GM21390 (cell line): ENCODE measurements around the gene SLC25A18.

Experiments used
- ATAC-seq: cut with Tn5 transposase; IDR thresholded peaks from one replicate; pipeline ENCODE4 v1.9.1; 2021; ENCODE audit not compliant: unreplicated experiment

SLC25A18 gene

DNA sequence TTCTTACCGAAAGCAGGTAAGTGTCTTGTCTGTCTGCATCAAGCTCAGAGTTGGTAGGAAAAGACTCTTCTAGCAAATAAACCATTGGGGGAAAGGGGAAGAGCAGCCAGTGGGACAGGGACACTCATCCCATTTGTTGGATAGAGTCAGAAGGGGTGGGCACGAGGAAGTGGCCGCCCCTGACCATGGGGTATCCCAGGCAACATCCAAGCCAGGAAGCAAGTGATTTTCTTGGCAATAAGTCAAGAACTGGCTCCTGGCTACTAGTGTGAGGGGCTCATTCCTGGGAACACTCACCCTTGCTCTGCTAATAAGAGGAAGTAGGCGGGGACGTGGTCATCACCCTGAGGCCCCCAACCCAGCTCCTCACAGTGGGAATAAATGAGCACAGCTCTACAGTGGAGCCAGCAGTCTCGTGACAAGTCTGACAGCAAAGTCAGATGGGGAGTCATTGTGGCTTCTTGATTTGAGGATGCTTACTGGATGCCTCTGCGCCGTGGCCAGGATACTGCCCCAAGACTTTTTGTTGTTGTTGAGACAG lies 6.7 kb downstream of the SLC25A18 start:
- ATAC-seq = no peak

DNA sequence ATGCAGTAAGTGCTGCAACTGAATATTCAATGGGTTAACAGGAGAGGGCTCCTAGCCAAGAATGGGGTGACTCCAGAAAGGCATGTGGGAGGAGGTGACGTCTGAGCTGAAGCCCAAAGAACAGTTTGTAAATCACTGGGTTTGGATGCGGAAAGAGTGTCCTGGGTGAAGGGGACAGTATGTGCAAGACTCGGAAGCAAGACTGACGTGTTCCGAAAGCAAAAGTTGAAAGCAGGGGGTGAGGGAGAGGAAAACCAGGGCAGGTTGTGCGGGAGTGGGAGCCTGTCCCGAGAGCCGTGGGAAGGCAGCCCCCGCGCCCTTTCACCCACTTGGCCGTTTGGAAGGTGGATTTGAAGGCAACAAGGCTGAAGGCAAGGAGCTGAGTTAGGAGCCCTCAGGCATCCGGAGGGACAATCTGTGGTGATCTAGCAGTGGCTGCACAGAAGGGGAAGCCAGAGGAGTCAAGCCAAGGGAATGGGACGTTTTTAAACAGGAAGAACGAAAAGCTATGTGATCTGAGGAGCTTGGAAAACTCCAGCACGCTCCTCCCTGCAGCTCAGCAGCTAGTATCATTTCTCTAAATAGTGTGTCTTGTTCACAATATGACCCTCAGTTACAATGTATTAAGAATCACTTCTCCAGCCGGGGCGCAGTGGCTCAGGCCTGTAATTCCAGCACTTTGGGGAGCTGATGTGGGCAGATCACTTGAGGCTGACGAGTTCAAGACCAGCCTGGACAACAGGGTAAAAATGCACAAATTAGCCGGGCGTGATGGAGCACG lies 7.7 kb downstream of the SLC25A18 start:
- no peak for ATAC-seq

DNA sequence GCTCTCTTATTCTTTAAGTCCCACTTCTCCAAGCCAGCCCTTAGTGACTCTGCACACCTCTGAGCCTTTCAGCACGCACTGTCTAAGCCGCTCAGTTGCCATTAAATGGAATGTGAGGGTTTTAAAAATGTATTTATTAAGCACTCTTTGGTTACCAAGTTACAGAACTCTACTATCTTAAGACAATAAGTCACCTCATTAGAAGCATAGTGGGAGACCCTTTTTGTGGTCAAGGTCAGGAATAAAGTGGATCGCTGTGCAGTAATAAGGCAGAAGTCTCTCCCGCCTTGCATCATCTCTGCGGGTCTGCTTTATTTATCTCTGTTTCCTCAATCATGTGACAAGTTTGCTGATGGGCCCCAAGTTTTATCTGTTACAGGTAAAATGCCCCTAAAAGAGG lies 11.9 kb downstream of the SLC25A18 start:
- no peak for ATAC-seq

DNA sequence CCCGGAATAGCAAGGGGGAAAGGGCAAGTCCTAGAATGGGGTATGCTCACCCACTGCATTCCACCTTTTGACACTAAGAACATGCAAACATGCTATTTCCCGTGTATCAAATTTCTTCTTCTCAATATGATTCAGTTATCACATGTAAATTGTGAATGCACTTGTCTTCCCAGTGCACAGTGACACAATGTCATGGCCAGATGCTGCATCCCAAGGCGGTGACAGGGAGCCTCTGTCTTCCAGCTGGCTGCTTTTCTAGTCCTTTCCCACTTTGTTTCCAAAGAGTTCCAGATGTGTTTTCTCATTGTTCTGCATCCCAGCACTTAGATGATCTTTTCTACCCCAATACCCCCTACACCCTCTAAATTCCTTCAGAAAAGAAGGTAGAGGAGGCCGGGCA lies 12.4 kb downstream of the SLC25A18 start:
- no peak for ATAC-seq

DNA sequence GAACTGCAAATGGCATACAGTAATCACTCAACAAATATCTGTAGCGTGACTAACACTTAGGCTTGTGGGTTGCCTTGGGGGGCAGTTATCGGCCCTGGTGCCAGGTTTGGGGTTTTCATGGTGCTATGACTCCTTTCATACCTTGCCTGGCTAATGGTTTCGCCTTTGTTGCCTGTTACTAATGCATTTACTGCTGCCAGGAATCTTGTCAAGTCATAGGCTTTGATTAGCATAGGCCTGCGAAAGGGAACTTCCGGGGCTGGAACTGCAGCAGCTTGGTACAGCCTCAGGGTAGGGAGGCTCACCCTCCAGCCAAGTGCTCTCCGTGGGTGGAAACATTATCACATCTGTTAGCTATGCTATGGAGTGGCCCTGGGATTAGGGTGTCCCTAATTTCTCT lies 13.2 kb downstream of the SLC25A18 start:
- ATAC-seq = no peak

DNA sequence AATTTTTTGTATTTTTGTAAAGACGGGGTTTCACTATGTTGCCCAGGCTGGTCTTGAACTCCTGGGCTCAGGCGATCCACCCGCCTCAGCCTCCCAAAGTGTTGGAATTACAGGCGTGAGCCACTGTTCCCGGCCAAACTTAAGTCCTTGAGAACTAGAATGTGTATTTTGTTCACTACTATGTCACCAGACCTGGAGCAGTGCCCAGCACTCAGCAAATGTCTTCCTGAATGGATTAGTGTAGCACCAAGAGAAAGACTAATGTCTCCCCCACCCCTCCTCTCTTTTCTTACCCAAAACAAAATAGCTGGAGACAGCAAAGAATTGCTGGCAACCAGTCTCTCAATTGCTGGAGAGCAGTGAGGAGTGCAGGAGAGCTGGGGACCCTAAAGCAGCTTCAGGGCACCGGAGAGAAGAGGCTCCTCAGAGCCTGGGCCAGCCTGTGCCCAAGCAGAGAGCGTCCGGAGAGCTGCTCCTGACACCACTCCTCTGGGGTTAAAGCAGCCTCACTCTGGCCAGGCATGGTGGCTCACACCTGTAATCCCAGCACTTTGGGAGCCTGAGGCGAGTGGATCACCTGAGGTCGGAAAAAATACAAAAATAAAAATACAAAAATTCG lies 14.9 kb downstream of the SLC25A18 start:
- no peak for ATAC-seq

DNA sequence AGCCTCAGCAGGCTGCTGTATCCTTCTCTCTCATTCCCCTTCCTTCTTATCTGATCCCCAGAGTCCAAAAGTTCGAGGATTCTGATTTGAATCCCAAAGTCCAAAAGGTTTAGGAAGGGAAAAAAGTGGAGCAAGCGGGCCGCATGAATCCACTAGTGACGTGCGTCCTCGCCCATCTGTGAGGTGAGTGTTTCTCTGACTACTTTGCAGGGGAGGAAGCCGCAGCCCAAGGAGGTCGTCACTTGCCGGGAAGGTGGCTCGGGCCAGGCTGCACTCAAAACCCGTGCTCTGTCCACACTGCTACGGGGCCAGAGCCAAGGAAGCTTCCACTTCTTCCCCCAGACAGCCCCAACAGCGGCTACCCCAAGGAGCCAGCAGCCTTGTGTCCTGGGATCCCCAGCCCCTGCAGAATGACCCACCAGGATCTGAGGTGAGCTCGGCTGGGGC lies 16.3 kb downstream of the SLC25A18 start:
- no peak for ATAC-seq

DNA sequence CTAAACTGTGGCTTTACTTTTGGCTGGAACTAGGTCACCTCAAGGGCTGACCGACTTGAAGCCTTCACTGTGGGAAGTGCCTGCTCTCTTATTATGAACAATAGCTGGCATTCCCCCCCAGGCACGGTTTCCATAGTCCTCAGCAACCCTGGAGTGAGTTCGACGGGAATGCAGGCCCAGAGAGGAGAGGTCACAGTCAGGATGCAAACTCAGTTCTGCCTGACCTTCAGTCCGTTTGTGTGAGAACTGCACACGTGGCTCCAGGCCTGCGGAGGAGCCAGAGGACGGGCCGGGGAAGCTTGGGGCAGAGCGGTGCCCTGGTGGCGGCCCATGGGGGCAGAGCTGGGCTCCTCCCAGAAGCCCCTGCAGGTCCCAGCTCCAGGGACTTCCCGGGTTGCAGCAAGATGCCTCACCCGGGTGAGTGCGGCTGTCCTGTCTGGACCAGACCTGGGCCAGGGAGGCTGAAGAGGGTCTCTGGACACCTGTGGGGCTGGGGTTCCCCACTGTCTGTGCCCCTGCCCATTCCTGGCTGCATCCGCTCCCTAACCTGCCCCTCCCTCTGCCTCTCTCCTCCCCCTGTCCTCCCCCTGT lies 17.2 kb downstream of the SLC25A18 start:
- no peak for ATAC-seq

DNA sequence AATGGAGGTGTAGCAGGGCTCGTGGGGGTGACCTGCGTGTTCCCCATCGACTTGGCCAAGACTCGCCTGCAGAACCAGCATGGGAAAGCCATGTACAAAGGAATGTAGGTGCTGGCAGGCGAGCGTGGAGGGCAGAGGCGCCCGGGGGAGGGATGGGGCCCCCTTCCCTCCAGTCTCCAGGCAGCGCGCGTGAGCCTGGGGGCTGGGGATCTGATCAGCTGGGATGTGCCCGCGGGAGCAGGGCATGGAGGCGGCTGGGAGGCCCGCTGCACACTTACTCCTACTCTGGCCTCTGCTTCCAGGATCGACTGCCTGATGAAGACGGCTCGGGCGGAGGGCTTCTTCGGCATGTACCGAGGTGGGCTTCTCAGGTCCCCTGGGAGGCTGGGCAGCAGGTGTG lies 17.8 kb downstream of the SLC25A18 start:
- ATAC-seq = no peak

DNA sequence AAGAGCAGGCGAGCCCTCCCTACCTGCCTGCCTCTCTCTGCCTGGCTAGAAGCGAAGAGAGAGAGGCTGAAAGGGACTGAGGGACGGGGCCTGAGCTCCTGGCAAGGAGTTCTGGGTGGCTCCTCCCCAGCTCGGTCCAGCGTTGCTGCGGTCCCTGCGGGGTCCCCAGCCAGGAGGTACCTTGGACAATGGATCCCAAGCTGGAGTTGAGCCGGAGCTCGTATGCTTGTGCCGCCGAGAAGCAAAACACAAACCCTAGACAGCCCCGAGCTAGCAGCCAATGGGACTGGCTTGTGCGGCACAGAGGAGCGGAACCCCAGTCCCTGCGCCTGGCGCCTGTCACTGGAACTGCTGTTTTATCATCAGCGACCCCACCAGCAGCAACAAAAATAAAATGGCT lies 18.3 kb downstream of the SLC25A18 start:
- no peak for ATAC-seq

DNA sequence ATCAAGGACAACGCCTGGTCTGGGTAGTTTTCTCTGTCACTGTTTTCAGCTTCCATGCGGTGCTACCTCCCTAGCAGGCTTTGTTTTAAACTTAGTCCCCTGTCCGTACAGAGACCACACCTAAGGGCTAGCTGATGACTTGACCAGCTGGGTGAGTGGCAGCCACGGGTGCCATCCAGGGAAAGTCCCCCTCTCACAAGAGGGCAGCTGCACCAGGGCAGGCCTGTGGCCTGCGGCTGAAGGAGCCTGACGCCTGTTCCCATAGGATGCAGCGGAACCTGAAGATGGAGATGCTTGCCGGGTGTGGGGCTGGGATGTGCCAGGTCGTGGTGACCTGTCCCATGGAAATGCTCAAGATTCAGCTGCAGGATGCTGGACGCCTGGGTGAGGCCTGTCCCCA lies 19.9 kb downstream of the SLC25A18 start:
- no peak for ATAC-seq

DNA sequence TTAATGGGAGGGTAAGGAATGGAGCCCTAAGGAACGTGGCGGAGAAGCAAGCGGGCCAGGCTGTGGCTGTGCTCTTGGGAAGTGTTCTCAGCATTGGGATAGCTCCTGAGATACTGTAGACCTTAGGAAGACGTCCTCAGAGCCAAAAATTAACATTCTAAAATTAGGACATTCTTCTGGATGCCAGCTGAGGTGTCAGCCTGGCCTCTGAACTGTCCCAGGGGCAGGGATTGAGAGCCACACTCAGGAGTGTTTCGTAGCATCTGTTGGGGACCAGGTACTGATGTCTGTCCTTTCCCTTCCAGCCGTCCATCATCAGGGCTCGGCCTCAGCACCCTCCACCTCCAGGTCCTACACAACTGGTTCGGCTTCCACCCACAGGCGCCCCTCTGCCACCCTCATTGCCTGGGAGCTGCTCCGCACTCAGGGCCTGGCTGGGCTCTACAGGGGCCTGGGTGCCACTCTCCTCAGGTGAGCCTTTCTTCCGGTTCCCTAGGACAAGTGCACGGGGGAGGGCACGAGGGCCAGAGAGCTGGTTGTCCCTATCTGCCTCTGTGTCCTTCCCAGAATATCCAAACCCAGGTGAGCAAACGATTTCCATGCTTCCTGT lies 23.6 kb downstream of the SLC25A18 start:
- ATAC-seq = no peak

DNA sequence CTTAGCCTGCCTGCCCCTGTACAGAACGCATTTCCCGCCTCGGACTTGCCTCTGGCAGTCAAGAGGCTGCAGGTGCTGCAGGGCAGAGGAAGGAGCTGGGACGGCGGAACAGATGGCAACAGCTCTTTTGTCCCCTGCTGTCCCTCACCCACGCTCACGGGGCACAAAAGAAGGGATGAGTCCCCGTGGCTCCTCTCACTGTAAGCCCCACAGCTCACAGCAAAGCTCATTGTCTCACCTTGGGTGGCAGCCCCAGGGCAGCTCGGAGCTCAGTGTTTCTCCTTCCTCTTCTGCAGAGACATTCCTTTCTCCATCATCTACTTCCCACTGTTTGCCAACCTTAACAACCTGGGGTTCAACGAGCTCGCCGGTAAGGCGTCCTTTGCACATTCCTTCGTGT lies 24.3 kb downstream of the SLC25A18 start:
- no peak for ATAC-seq

DNA sequence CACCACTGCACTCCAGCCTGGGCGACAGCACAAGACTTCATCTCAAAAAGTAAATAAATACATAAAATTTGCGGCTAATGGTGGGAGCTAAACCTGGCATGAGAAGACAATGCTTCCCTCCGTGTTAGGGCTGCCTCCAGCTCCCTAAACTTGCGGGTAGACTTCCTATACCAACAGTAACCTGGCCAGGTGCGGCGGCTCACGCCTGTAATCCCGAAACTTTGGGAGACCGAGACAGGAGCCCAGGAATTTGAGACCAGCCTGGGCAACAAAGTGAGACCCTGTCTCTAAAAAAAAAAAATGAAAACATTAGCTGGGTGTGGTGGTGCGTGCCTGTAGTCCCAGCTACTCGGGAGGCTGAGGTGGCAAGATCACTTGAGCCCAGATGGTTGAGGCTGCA lies 25.3 kb downstream of the SLC25A18 start:
- ATAC-seq = no peak

DNA sequence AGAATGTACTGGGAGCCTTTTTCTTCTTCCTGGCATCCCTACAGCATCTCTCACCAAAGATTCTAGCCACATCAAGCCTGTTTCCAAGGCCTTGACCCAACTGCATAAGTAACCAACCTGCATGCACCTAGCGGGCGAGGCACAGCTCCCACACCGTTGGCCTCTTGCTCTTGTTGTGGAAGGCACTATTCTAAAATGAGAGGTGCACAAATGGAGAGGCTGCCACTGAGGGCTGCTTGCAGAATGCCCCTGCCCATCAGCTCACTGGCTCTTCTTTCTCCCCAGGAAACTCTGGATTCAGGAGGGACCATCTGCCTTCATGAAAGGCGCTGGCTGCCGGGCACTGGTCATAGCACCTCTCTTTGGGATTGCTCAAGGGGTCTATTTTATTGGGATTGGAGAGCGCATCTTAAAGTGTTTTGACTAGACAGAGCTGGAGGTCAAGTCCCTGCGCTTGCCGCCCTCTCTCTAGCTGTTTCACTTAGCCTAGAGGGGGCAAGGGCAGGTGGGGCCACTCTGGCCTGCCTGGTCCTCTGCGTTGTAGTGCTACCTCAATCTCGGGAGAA lies 26.6 kb downstream of the SLC25A18 start:
- no peak for ATAC-seq

DNA sequence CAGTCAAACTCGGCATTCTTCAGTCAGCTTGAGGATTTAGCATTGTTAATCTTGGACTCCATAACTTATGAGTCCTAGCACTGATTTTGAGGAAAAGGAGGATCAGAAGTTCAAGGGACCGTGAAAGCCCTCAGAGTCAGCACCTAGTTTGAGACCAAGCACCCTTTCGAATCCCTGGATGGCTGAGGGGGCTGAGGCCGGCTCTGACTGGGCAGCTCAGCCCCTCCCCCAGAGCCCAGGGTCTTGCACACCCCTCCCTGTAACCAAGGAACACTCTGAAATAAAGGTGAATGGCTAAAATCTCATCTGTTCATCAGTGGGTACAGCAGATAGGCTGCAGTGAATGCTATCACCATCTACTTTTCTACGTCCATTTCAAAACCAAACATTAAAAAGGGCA lies 27.3 kb downstream of the SLC25A18 start:
- no peak for ATAC-seq

DNA sequence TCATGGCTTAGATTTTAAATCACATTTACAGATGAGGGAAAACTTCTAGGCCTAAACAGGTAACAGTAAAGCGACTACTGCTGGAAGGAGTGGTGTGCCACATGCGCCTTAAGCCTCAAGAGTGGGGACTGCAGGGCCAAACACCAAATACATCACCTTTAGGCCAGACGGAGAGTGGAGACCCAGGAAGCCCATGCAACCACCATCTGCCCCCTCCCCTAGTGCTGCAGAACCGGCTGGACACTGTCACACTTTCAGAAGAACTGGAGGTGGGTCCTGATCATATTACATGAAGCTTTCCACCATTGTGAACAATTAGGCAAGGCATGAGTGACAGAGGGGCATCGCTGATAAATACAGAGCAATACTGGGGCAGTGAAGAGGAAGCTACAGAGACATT lies 28.9 kb downstream of the SLC25A18 start:
- ATAC-seq = no peak

DNA sequence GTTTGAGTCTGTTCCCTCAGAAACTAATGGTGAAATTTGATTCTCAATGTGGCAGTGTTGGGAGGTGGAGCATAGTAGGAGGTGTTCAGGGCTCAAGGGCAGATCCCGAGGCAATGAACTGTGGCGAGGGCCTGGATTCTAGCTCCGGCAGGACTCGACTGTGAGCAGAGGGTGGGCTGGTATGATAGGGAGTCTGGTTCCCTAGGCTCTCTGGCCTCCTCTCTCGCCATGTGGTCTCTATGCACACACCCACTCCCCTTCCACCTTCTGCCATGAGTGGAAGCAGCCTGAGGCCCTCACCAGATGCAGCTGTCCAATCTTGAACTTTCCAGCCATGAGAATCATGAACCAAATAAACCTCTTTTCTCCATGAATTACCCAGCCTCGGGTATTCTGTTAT lies 32.9 kb downstream of the SLC25A18 start:
- no peak for ATAC-seq

DNA sequence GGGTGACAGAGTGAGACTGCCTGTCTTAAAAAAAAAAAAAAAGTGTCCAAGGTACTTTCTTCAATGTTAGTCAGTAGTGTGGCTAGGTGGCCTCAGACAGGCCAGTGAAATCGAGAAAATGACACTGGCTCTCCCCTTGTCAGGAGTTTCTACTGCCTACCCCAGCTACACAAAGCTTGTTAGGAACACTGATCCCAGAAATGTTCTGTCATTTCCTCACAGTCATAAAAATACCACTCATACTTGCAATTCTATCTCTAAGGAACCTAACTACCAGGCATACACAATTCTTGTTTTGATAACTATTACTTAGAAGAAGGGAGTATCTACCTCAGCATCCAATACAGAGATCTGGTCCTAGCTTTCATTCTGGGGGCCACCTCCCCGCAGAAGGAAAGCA lies 33.9 kb downstream of the SLC25A18 start:
- ATAC-seq = no peak

DNA sequence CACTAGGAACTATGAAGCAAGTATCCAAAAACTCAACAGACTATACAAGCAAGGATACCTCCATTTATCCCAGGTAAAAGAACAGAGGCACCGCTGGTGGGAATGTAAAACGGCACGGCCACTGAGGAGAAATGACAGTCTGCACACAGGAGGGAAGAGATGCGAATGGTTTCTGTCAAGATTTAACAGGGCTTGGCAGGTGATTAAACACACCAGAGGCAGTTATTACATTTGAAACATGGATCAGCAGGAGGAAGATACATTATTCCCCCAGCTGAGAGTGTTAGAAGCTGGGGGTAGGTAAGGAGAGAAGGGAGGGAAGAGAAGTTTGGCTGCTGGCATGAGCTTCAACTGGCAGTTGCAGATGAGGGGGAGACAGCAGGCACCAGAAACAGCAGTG lies 35.0 kb downstream of the SLC25A18 start:
- ATAC-seq = no peak

DNA sequence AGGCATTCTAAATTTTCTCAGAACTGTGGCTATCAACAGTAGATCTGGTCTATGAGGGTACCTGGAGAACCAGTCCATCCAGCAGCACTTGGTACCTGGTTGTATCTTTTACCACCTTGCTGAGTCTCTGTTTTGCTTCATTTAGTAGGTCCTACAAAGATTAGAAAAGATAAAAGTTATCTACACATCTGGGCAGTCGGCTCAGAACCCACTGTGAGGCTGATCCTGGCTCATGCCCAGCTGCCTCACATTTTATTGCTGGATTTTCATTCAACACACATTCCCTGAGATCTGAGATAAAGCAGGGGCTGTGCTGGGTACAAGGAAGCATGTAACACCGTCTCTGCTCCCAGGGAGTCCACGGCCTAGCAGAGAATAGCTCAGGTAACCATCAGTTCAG lies 37.7 kb downstream of the SLC25A18 start:
- ATAC-seq = no peak
